ENCODE data around the gene TOP3B. TPM values are rescaled to one million over a fixed set of nuclear protein-coding genes. Genes with fewer than 3 reads are reported as not detected.

TOP3B gene
- total RNA-seq (ENCODE audit: insufficient read depth, low replicate concordance), result 24.8 TPM

DNA sequence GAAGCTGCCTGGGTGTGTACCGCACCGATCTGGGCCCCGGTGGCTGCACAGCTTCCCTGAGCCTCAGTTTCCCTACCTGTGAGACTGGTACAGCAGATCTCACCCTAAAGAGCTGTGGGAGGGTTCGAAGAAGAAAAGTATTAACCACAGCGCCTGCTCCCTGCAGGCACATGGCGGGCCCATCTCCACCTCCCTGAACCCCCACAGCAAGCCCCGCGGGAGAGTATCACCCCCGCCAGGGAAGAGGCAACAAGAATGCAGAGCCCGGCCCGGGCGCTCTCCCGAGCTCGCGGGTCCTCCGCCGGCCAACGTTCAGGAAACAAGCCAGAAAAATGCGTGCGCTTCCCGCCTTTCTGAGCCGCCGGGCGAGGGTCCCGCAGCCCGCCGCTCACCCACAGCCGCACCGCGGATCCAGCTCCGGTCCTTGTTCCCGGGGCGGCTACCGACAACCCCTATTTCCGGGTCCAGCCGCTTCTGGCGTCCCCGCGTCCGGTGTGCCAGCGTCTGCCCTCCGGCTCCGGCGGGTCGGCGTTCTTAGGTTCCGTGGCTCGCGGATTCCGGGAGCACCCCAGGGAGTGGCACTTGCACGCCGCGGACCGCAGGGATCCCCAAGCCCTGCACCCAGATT is at the start of gene TOP3B:
TOP3B (minus strand) TSS at position 450 of the 628 bp plus-strand sequence. CDS start 7,078 bp downstream, outside the sequence.
- peak; percentile 72 for DNase-seq (ENCODE audit: low spot score)

DNA sequence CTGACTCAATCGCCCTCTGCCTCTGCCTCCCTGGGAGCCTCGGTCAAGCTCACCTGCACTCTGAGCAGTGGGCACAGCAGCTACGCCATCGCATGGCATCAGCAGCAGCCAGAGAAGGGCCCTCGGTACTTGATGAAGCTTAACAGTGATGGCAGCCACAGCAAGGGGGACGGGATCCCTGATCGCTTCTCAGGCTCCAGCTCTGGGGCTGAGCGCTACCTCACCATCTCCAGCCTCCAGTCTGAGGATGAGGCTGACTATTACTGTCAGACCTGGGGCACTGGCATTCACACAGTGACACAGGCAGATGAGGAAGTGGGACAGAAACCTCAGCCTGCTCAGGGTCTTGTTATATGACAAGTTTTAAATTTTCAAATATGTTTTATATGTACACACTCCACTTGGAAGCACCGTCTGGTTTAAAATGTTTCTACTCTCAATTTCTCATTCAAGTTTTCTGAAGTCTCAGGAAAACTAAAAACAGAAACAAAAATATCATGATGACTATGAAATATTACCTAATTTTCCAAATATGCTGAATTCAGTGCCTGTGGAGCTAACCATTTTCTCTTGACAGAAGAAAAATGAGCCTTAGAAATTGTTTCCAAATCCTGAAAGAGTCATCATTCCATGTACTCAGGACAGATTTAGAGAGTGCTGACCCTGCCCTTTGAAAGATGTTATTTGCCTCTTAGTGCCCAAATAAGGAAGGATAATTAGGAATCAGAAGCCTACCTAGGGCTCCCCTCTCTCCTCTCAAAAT is 48.8 kb upstream of the TOP3B start:
- DNase-seq (ENCODE audit: low spot score), result peak; percentile 50

DNA sequence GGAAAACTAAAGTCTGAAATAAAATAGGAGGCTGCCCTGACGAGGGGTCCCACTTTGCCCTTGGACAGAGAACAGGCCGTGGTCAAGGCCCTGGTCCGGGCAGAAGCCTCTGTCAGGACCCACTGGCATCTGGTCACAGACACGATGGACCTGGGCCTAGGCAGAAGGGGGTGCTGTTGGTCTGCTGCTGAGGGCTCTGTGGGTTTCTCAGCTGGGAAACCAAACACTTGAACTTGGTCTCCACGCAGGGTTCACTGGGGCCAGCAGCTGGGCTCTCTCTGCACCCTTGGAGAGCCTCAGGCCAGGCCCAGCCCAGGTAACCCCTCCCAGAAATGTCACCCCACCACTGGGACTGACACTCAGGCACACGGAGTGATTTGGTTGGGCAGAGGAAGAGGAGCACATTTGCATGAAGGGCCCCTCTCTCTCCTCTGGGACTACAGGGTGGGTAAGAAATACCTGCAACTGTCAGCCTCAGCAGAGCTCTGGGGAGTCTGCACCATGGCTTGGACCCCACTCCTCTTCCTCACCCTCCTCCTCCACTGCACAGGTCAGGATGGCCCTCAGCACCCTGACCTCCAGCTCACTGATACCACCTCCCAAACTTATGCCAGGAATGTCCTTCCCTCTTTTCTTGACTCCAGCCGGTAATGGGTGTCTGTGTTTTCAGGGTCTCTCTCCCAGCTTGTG is 48.1 kb upstream of the TOP3B start:
- peak; percentile 23 for DNase-seq (ENCODE audit: low spot score)

- no peak for DNase-seq (ENCODE audit: low spot score)
Observed at GRCh38 chr22:22027955-22028354, 45.4 kb upstream of the TOP3B start.

- DNase-seq (ENCODE audit: low spot score), result no peak
Observed at GRCh38 chr22:22026157-22026831, 43.7 kb upstream of the TOP3B start.

- no peak for DNase-seq (ENCODE audit: low spot score)
Observed at GRCh38 chr22:22025320-22026156, 43.0 kb upstream of the TOP3B start.

- DNase-seq (ENCODE audit: low spot score), result no peak
Observed at GRCh38 chr22:22024440-22024839, 41.9 kb upstream of the TOP3B start.

- DNase-seq (ENCODE audit: low spot score), result no peak
Observed at GRCh38 chr22:22023581-22024137, 41.1 kb upstream of the TOP3B start.

- peak; percentile 17 for DNase-seq (ENCODE audit: low spot score)
Observed at GRCh38 chr22:22022947-22023534, 40.5 kb upstream of the TOP3B start.

GRCh38 chr22:22022255-22022840 is 39.8 kb upstream of the TOP3B start:
- DNase-seq (ENCODE audit: low spot score), result no peak

- no peak for DNase-seq (ENCODE audit: low spot score)
Observed at GRCh38 chr22:22021162-22021750, 38.7 kb upstream of the TOP3B start.

GRCh38 chr22:22020425-22020852 is 37.9 kb upstream of the TOP3B start:
- no peak for DNase-seq (ENCODE audit: low spot score)

- no peak for DNase-seq (ENCODE audit: low spot score)
Observed at GRCh38 chr22:22019659-22020424, 37.3 kb upstream of the TOP3B start.

DNA sequence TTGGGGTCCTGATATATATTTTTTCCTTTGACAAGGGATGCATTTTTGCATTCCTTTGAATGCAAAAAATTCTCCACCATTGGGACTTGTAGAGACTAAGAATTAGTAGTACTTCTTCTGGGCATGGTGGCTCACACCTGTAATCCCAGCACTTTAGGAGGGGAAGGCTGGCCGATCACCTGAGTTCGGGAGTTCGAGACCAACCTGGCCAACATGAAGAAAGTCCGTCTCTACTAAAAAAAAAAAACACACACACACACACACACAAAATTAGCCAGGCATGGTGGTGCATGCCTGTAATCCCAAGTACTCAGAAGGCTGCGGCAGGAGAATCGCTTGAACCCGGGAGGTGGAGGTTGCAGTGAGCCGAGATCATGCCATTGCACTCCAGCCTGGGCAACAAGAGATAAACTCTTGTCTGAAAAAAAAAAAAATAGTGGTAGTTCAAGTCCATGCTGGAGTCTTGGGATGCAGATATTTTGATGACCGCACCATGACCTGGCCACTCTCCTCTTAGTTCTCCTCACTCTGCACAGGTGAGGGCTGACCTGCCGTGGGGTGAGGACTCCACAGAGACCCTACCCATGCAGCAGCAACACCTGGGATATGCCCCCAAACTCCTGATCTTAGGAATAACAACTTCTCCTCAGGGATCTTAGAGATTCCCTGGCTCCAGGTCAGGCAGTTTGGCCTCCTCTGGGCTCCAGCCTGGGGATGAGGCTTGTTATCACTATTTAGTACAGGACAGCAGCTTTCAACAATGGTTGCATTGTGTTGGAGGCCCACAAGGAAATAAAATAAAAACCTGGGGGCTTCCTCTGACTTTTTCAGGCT is 36.5 kb upstream of the TOP3B start:
- DNase-seq (ENCODE audit: low spot score), result no peak

- no peak for DNase-seq (ENCODE audit: low spot score)
Observed at GRCh38 chr22:22015631-22016030, 33.0 kb upstream of the TOP3B start.

DNA sequence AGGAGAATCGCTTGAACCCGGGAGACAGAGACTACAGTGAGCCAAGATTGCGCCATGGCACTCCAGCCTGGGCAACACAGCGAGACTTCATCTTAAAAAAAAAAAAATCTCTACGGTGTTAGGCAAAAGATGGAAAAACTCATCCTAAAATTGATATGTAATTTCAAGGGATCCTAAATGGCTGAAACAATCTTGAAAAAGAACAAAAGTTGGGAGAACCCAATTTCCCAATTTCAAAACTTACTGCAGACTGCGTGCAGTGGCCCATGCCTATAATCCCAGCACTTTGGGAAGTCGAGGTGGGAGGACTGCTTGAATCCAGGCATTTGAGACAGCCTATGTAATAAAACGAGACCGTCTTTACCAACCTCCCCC is 31.7 kb upstream of the TOP3B start:
- no peak for DNase-seq (ENCODE audit: low spot score)

DNA sequence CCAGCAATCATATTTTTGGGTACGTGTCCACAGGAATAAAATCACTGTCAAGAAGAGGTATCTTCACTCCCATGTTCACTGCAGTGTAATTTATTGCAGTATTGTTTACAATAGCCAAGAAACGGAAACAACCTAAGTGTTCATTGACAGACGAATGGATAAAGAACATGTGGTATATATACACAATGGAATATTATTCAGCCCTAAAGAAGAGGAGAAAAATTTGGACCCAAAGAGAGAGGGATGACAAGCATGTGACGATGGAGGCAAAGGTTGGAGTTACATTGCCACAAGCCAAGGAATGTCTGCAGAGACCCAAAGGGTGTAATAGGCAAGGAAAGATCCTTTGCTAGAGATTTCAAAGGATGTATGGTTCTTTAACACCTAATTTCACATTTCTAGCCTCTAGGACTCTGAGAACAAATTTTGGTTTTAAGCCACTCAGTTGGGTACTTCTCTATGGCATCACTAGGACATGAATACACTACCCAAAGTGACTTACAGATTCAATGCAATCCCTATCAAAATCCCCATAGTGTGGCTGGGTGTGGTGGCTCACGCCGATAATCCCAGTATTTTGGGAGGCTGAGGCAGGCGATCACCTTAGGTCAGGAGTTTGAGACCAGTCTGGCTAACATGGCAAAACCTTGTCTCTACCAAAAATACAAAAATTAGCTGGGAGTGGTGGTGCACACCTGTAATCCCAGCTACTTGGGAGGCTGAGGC is 31.1 kb upstream of the TOP3B start:
- DNase-seq (ENCODE audit: low spot score), result no peak
